ENCODE data around the gene ASCC3.

DNA sequence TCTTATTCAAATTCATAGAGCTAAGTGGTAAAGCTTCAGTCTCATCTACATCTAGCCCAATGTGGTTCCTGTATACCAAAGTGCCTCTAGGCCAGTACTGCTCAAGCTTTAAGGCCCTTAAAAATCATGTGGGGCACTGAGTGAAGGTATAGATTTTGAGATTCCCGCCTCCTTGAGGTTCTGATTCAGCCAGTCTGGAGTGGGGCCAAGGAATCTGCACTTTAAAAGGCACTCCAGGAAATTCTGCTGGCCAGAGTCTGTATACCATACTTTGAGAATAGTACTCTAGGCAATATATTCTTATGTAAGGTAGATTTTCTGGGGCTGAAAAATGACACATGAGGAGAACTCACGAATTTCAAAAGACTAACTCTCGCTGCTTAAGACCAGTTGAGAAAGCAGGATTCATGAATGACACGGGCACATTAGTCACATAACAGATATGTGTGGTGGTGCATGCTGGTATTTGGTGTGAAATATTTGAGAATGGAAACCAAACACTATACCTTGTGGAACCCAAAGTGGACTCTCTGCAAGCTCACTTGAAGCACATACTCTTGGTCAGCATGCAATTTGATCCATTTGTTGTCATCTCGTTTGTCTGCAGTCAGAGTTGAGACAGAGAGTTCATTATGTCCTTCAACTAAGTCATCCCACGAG lies 368.8 kb downstream of the ASCC3 start:
- TF ChIP-seq, protein P1, sequence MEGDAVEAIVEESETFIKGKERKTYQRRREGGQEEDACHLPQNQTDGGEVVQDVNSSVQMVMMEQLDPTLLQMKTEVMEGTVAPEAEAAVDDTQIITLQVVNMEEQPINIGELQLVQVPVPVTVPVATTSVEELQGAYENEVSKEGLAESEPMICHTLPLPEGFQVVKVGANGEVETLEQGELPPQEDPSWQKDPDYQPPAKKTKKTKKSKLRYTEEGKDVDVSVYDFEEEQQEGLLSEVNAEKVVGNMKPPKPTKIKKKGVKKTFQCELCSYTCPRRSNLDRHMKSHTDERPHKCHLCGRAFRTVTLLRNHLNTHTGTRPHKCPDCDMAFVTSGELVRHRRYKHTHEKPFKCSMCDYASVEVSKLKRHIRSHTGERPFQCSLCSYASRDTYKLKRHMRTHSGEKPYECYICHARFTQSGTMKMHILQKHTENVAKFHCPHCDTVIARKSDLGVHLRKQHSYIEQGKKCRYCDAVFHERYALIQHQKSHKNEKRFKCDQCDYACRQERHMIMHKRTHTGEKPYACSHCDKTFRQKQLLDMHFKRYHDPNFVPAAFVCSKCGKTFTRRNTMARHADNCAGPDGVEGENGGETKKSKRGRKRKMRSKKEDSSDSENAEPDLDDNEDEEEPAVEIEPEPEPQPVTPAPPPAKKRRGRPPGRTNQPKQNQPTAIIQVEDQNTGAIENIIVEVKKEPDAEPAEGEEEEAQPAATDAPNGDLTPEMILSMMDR (IDR thresholded peaks at IDR 0.05; ENCODE audit: low read depth, low read length, poor library complexity, severe bottlenecking) = no peak
- no peak for TF ChIP-seq EZH2phosphoT487 (IDR thresholded peaks at IDR 0.05; ENCODE audit: borderline replicate concordance, low read length)

Measured in DOHH2 (cell line).